RKO (cell line): ENCODE results near the gene FETUB.
"Not testable (repeated sequence)": the region's sequence is repeated elsewhere in the genome, so short reads cannot be mapped to it uniquely, and the experiment has no call there.

Experiments
- DNase-seq: peaks from one replicate; pipeline ENCODE4 v3.0.0-alpha.2; 2016; ENCODE audit warnings: low spot score

Gene FETUB

DNA sequence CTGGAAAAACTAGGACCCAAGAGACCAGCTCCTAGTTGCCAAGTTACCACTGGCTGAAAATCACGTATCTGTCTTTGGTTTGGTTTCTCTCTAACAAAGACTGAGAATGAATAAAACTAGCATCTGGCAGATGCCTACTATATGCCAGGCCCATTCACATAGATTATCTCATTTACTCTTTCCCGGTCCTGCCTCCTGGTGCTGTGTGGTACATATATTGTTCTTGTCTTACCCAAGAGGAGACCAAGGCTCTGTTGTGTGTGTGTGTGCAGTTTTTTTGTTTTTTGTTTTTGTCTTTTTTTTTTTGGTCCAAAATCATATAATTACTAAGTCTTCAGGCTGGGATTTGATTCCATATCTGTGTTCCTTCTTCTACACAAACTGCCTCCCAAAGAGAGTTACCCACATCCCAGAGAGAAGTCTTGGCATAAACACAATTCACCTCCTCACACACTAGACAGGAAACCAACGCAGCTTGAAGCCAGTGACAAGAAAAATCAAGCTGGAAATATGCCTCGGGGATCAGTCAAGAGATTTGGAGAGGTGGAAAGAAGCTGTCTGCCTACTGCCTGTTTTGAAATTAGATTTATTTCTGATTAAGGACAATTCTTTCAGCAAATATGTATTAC lies 26.4 kb upstream of the FETUB start:
- DNase-seq: no peak

DNA sequence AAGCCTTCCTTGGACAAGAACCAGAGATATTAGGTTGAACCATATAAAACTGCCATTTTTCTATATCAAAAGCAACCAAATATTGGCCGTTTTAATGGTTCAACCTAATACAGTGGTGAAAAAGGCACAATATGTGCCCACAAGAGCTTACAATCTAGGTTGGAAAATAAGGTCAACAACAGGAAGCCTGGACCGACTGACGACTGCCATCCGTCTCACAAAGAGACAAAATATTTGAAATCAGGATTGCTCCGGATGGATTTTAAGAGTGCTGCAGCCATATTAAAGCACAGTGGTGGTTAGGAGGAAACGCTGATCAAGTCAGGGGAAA lies 26.0 kb upstream of the FETUB start:
- no peak for DNase-seq

DNA sequence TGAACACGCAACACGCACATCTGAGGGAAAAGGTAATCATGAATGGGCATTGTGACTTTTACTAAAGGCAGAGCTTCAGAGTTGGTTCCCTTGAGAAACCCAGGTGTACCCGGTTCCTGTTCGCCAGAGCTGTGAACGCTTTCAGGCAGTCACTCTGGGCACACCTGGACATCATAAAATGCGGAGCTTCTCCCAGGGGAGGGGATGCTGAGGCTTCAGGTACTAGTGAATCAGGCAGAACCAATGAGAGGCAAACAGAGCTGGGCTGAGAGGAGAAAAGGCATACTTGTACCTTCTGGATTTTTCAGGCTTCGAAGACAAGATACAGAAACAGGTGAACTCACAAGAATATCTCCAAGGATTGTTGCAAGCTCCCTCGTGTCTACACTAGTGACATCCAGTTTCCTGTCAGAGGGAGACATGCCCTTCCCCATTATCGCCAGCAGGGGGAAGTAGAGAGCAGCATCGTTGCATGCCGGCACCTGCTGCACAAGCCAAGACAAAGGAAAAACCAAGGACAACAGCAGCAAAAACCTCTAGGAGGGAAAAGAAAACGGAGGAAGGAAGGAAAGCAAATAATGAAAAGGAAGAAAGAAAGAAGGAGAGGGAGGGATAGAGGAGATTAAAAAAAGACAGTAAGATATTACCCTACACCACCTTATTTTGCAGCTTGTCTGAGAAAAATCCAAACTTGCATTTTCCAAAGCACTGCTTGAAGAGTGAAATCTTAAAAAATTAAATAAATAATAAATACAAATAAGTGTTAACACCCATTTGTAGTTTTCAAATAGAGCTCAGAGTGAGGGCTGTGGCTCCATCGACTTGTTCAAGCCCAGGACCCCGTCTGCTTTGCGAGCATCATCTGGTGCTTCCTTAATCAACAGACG lies 25.4 kb upstream of the FETUB start:
- DNase-seq: peak; percentile 73

DNA sequence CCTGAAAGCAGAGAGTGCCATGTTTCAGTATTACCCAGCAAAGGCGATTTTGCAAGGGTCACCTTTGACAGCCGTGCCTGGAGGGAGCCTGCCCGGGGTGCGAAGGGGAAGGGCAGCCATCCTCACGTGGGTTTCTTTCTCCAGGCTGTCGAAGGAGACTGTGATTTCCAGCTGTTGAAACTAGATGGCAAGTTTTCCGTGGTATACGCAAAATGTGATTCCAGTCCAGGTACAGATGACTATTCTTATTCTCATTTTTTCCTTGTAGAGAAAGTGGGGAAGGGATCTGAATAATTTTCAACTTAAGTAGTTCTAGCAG lies 23.9 kb upstream of the FETUB start:
- no peak for DNase-seq

GRCh38 chr3:186617036-186617946 lies 22.9 kb upstream of the FETUB start:
- peak; percentile 91 for DNase-seq

DNA sequence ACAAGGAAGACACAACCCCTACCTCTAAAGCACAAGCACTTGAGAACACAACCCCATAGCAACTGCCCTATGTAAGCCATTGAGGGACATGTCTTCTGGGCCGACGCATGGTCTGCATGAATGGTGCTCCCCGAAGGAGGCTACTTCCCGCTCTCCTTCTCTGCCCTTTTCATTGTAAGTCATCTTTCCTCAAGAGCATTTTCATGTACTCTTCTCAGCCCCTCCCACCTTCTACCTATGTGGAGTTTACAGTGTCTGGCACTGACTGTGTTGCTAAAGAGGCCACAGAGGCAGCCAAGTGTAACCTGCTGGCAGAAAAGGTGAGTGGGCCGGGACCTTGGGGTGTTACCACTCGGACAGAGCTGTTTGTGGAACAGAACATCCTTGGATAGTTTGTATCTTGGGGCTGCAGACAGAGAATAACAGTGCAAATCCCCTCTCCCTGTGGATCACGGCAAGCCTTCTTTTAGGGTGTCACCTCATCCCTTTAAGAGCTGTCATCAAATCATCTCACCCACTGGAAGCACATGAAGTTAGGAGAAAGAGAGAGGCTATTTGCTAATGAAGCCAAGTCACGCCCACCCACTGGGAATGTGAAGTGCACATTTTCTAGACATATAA lies 21.8 kb upstream of the FETUB start:
- no peak for DNase-seq

DNA sequence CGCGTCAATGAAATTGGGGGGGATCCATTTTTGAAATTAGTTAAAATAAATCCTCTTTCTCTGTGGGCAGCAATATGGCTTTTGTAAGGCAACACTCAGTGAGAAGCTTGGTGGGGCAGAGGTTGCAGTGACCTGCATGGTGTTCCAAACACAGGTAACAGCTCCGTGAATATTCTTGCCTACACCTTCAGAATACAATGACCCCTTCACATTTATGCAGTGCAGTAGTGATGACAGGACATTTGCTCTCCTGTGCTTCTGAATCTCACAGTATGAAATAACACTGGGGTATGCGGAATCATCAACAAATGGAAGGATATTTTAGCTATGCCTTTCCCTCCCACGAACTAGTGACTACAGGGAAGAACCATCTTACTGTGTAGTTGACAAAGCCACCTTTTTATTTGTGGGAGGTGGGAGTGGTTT lies 20.4 kb upstream of the FETUB start:
- no peak for DNase-seq

DNA sequence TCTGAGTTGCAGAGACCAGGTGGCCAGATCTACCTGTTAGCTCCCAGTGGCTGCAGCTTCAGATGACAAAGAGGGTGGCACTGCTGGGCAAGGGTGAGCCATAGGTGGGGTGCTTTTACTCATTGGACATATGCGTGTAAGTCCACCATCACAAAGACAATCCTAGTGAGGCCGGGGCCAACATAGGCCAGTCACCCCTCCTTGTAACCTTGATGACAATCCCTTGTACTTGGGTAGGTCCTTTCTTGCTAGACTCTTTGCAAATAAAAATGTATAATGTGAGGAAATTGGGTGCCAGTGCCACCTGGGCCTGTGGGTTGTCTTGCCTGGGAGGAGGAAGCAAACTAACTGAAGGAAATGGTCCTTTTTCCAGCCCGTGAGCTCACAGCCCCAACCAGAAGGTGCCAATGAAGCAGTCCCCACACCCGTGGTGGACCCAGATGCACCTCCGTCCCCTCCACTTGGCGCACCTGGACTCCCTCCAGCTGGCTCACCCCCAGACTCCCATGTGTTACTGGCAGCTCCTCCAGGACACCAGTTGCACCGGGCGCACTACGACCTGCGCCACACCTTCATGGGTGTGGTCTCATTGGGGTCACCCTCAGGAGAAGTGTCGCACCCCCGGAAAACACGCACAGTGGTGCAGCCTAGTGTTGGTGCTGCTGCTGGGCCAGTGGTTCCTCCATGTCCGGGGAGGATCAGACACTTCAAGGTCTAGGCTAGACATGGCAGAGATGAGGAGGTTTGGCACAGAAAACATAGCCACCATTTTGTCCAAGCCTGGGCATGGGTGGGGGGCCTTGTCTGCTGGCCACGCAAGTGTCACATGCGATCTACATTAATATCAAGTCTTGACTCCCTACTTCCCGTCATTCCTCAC lies 19.7 kb upstream of the FETUB start:
- DNase-seq: no peak

- DNase-seq: no peak
Measured at GRCh38 chr3:186621894-186622650, 18.1 kb upstream of the FETUB start.

GRCh38 chr3:186622651-186623310 lies 17.4 kb upstream of the FETUB start:
- DNase-seq: no peak

- no peak for DNase-seq
Measured at GRCh38 chr3:186624598-186624997, 15.6 kb upstream of the FETUB start.

DNA sequence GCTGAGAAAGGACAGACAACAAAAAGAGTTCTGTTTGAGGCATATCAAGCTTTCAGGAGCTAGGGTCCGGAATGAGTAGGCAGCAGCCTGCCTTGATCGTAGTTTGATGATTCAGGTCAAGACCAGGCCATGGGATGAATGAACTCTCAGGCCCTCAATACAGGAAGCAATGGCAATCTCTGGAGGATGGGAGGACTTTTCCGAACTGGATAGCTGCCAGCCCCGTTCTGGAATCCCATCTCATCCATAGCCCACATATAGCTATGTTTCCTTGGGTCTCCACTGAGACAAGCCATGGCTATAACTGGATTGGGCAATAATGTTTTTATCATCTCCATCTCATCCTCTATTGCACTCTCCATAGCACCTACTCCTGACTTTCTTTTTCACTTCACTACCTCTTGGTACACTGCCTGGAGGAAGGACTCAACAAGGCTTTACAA lies 14.6 kb upstream of the FETUB start:
- DNase-seq: no peak

- no peak for DNase-seq
Measured at GRCh38 chr3:186626254-186626847, 13.8 kb upstream of the FETUB start.

GRCh38 chr3:186627852-186628414 lies 12.3 kb upstream of the FETUB start:
- DNase-seq: no peak

DNA sequence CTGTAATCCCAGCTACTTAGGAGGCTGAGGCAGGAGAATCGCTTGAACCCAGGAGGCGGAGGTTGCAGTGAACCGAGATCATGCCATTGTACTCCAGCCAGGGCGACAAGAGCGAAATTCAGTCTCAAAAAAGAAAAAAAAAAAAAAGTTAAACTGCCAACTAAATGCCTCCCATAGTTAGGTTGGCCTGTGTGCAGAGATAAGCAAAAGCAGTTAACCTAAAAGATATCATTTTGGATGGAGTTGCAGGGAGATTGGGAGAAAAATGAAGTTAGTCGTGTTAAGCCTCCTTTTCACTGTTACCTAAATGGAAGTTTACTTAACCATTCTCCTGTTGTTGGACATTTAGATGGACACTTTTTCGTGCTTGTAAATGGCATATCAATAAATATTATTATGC lies 11.4 kb upstream of the FETUB start:
- DNase-seq: no peak

DNA sequence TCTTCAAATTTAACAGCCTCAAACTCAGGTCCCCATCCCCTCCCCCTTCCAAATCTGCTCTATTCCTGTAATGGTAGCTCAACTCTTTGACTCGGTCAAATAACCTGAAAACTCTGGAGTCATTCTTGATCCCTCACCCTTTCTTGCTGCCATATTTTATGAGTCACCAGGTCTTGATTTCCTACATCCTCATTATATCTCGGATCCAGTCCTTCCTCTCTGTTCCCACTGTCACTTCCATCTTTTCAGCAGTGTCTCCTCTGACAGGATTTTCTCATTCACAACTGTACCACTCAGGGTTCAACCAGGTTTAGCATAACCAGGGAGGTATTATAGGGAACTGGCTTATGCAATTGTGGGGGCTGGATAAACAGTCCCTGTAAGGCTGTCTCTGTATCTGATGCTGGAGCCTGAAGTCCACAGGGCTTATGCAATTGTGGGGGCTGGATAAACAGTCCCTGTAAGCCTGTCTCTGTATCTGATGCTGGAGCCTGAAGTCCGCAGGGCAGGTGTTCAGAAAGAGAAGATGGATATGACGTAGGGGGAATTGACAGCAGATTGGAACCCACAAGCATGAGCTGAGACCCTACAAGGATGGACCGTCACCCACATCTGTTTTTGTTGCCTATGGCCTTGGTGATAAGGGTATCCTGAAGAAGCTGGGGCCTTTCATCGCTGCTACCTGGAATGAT lies 9.1 kb upstream of the FETUB start:
- no peak for DNase-seq

DNA sequence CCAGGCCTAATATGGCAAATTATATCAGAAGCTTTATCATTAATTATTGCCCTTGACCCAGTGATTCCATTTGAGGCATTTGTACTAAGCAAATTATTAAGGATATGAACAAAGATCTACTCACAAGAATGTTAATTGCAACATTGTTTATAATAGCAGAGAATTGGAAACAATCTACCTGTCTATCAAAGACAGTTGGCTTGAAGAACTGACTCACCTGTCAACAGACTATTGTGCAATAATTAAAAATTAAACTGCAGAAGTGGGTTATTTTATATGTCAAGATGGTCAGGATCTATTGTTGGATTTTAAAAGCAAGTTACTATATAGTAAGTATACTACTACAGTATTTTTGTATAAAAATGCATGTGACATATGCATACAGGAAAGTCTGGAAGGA lies 6.7 kb upstream of the FETUB start:
- no peak for DNase-seq

DNA sequence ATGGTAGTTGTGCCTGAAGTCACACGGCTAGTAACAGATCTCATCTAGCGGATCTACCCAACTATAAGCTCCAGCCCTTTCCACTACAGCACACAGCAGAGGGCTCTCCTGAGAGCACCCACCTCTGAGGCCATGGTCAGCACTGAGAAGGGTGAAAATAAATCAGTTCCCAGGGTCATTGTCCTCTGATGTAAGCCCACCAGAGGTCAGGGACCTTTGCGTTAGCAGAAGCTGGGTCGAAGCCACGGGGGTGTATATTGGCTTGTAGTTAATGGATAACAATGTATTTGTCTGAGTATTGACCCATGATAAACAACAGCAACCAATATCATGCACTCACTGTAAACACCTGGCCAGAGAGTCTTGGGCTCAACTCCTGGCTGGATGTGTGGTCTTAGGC lies 6.0 kb upstream of the FETUB start:
- not testable (repeated sequence) for DNase-seq

GRCh38 chr3:186635532-186635931 lies 4.7 kb upstream of the FETUB start:
- no peak for DNase-seq
